Esophagus muscularis mucosa (tissue), 3 donors: ENCODE results near the gene GLMN.

Experiments used
- CTCF ChIP-seq, 3 experiments: fragments of 200-600 bp in 2 of 3; fragments of 450-650 bp in 1 of 3; sonication (generic) in 2 of 3; IDR thresholded peaks; one replicate each; pipeline ENCODE4 v1.5.1; 2017 to 2019; ENCODE audit warnings: antibody characterized with exemption in 3 of 3, mild to moderate bottlenecking in 2 of 3, moderate library complexity in 1 of 3
- POLR2A ChIP-seq: fragments of 450-650 bp; IDR thresholded peaks from one replicate; pipeline ENCODE4 v1.6.1; 2017; ENCODE audit warnings: antibody characterized with exemption, moderate library complexity, mild to moderate bottlenecking, low read depth

- TF ChIP-seq POLR2A = no peak
- no peak for TF ChIP-seq CTCF (IDR thresholded peaks at IDR 0.05)
Observed at GRCh38 chr1:92315766-92316599, 17.2 kb upstream of the GLMN start.
